Adipocyte (in vitro differentiated cells): ENCODE data around the gene NDST1.
A peak's percentile ranks its signal among the peaks of the same experiment; 100 is the strongest.

Source experiments
- DNase-seq: peaks from one replicate; pipeline ENCODE4 v3.0.0-alpha.2; 2015; ENCODE audit warnings: low read depth
- H3K27me3 ChIP-seq: replicated peaks from 2 replicates; pipeline ENCODE4 v1.7.0; 2013; ENCODE audit warnings: mild to moderate bottlenecking, low read length, moderate library complexity; ENCODE audit not compliant: control insufficient read depth, insufficient read depth
- H3K36me3 ChIP-seq: 2 replicates; pipeline ENCODE4 v1.7.0; 2013; ENCODE audit warnings: low read length, mild to moderate bottlenecking, moderate library complexity; ENCODE audit not compliant: control insufficient read depth, insufficient read depth, severe bottlenecking
- H3K4me1 ChIP-seq: 2 replicates; pipeline ENCODE4 v1.7.0; 2013; ENCODE audit warnings: mild to moderate bottlenecking, low read length, moderate library complexity; ENCODE audit not compliant: control insufficient read depth, insufficient read depth
- H3K4me3 ChIP-seq: 2 replicates; pipeline ENCODE4 v1.7.0; 2013; ENCODE audit warnings: mild to moderate bottlenecking, low read length, moderate library complexity
- H3K9ac ChIP-seq: 2 replicates; pipeline ENCODE4 v1.7.0; 2013; ENCODE audit warnings: mild to moderate bottlenecking, low read length, moderate library complexity
- H3K9me3 ChIP-seq: 2 replicates; pipeline ENCODE4 v1.7.0; 2013; ENCODE audit warnings: mild to moderate bottlenecking, low read length, moderate library complexity; ENCODE audit not compliant: control insufficient read depth

NDST1 gene

DNA sequence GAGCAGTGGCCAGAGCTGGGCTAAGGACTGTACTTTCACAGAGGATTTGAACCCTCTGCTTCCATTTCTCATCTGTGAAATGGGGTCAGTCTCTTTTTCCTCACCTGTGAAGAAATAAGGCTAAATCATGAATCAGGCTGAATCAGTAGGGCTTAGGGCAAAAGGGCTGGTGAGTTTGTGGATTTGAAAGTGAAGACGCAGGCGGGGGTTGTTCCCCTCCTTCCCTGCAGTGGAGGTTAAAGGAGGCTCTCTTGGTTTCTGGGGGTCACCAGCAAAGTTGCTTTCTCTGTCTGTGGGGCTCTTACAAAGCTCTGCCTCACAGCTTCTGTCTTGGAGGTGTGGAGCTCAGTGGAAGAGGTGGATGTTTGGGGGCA, 17.6 kb upstream of the NDST1 start:
- no peak for DNase-seq
- Histone ChIP-seq H3K36me3 (peaks cover 26% of the 10 kb centered on the region), H3K4me1 (peaks cover 55% of the 10 kb centered on the region), H3K27me3 (no peaks in the 10 kb centered on the region), H3K9me3 (no peaks in the 10 kb centered on the region), H3K4me3 (peak overlapping the region; percentile 68), H3K9ac (peak overlapping the region; percentile 84)

DNA sequence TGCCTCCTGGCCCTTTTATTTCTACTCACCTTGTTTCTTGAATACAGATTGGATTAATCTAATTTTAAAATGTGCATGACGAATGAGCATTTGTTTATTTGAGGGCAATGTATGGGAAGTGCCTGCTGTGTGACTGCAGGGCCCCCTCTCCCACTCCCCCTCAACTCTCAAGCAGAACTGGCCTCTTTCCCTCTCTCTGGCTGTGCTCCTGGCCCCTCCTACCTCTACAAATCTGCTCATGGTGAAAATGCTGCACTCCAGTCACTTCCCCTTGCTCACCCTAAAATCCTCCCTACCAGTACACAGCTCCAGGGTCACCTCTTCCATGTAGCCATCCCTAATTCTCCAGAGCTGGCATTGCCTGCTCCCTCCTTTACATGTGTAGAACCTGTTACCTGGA, 17.2 kb upstream of the NDST1 start:
- peak overlapping the region; percentile 68 for H3K4me3 ChIP-seq
- no peaks in the 10 kb centered on the region for H3K27me3 ChIP-seq
- H3K9me3 ChIP-seq: no peaks in the 10 kb centered on the region
- peaks cover 53% of the 10 kb centered on the region for H3K4me1 ChIP-seq
- peaks cover 29% of the 10 kb centered on the region for H3K36me3 ChIP-seq
- peak overlapping the region; percentile 84 for H3K9ac ChIP-seq
- no peak for DNase-seq

DNA sequence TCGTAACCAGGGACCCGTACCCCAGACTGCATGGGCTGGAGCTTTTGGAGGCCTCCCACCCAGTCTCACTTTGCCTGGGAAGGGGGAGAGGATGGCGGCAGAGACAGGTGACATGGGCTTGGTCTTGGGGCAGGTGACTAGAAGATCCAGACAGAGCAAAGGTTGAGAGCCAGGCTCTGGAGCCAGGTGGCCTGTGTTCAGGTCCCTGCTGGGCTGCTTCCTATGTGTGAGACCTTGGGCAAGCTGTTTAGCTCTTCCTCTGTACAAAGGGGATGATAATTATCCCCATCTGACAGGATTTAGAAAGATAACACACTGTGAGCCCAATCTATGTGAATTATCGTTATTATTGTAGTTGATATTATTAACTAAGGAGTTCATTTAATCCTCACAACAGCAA, 16.1 kb upstream of the NDST1 start:
- Histone ChIP-seq H3K4me1 (peaks cover 63% of the 10 kb centered on the region), H3K27me3 (no peaks in the 10 kb centered on the region), H3K9ac (peak overlapping the region; percentile 84), H3K9me3 (no peaks in the 10 kb centered on the region), H3K4me3 (peak overlapping the region; percentile 11), H3K36me3 (peaks cover 35% of the 10 kb centered on the region)
- no peak for DNase-seq

DNA sequence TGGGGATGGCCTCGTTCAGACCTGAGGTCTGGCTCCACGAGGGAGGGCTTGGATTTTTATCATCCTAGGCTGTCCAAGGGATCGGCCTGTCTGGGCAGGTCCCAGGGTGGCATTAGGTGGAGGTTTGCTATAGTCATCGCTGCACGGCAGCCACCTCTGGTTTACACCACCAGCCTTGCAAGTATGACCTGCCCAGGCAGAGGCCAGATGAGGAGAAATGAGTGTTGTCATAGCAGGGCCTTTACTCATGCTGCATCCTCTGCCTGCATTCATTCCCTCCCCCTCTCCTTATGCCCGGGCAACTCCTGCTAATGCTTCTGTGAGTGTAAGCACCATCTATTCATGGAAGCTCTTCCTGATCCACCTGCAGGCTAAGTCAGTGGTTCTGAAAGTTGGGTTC, 15.3 kb upstream of the NDST1 start:
- H3K27me3 ChIP-seq: no peaks in the 10 kb centered on the region
- H3K36me3 ChIP-seq: peaks cover 35% of the 10 kb centered on the region
- H3K4me3 ChIP-seq: no peak overlapping the region
- H3K9ac ChIP-seq: peak overlapping the region; percentile 84
- peaks cover 68% of the 10 kb centered on the region for H3K4me1 ChIP-seq
- peak; percentile 70 for DNase-seq
- H3K9me3 ChIP-seq: no peaks in the 10 kb centered on the region

DNA sequence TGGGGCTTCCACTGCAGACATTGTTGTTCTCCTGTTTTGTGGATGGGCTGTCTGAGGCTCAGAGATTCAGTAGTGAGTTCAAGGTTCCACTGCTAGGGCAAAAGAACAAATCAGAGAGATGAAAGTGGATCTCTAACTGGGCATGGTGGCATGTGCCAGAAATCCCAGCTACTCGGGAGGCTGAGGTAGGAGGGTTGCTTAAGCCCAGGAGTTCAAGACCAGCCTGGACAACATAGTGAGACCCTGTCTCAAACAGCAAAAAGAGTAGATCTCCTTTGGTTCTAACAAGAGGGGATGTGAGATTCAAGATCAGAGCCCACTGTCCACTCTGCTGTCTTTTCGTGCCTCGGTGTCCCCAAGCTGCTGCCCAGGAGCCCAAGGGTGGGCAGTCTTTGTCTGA, 11.8 kb upstream of the NDST1 start:
- Histone ChIP-seq H3K4me1 (peaks cover 71% of the 10 kb centered on the region), H3K36me3 (peaks cover 28% of the 10 kb centered on the region)
- no peak for DNase-seq

GRCh38 chr5:150496534-150496933, 11.4 kb upstream of the NDST1 start:
- Histone ChIP-seq H3K9ac (peak overlapping the region; percentile 26), H3K36me3 (peaks cover 30% of the 10 kb centered on the region), H3K9me3 (no peaks in the 10 kb centered on the region), H3K27me3 (no peaks in the 10 kb centered on the region), H3K4me1 (peaks cover 70% of the 10 kb centered on the region), H3K4me3 (no peak overlapping the region)
- no peak for DNase-seq

More for the DNA sequence above, 11.8 kb upstream of the NDST1 start:
- Histone ChIP-seq H3K9ac (peak overlapping the region; percentile 26), H3K27me3 (no peaks in the 10 kb centered on the region), H3K4me3 (no peak overlapping the region), H3K9me3 (no peaks in the 10 kb centered on the region)

- H3K9me3 ChIP-seq: no peaks in the 10 kb centered on the region
- H3K27me3 ChIP-seq: no peaks in the 10 kb centered on the region
- H3K4me3 ChIP-seq: peak overlapping the region; percentile 55
- peak overlapping the region; percentile 70 for H3K9ac ChIP-seq
- peaks cover 70% of the 10 kb centered on the region for H3K4me1 ChIP-seq
- DNase-seq: peak; percentile 97
- peaks cover 23% of the 10 kb centered on the region for H3K36me3 ChIP-seq
Observed at GRCh38 chr5:150497274-150497988, 10.5 kb upstream of the NDST1 start.

GRCh38 chr5:150497989-150498317, 10.0 kb upstream of the NDST1 start:
- no peaks in the 10 kb centered on the region for H3K27me3 ChIP-seq
- H3K4me1 ChIP-seq: peaks cover 70% of the 10 kb centered on the region
- H3K36me3 ChIP-seq: peaks cover 23% of the 10 kb centered on the region
- peak overlapping the region; percentile 55 for H3K4me3 ChIP-seq
- no peaks in the 10 kb centered on the region for H3K9me3 ChIP-seq
- H3K9ac ChIP-seq: peak overlapping the region; percentile 70
- DNase-seq: no peak

GRCh38 chr5:150498501-150498900, 9.4 kb upstream of the NDST1 start:
- DNase-seq: no peak
- H3K27me3 ChIP-seq: no peaks in the 10 kb centered on the region
- no peaks in the 10 kb centered on the region for H3K9me3 ChIP-seq
- H3K4me1 ChIP-seq: peaks cover 74% of the 10 kb centered on the region
- peaks cover 21% of the 10 kb centered on the region for H3K36me3 ChIP-seq
- peak overlapping the region; percentile 70 for H3K9ac ChIP-seq
- H3K4me3 ChIP-seq: peak overlapping the region; percentile 55

DNA sequence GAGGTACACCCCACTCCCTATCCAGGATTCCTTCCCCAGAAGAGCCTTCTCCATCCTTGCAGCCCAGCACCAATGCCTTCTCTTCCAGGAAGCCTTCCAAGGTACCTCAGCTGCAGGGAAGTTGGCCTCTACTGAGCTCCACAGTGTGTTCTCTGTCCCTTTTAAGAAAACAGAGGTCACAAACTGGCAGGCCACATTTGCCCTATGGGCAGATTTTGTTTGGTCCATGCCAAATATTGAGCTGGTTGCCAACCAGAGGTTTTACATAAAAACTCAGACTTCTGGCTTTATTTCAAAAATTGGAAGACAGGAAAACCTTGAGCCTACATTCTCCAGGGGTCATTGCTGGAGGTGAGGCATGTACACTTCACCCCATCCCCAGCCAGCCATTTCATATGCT, 9.0 kb upstream of the NDST1 start:
- H3K9me3 ChIP-seq: no peaks in the 10 kb centered on the region
- H3K9ac ChIP-seq: peak overlapping the region; percentile 70
- H3K36me3 ChIP-seq: peaks cover 19% of the 10 kb centered on the region
- H3K27me3 ChIP-seq: no peaks in the 10 kb centered on the region
- peaks cover 78% of the 10 kb centered on the region for H3K4me1 ChIP-seq
- peak overlapping the region; percentile 55 for H3K4me3 ChIP-seq
- no peak for DNase-seq

- DNase-seq: no peak
- no peaks in the 10 kb centered on the region for H3K9me3 ChIP-seq
Observed at GRCh38 chr5:150499437-150499956, 8.4 kb upstream of the NDST1 start.

More at GRCh38 chr5:150499437-150499956, 8.4 kb upstream of the NDST1 start:
- Histone ChIP-seq H3K4me1 (peaks cover 83% of the 10 kb centered on the region), H3K4me3 (no peak overlapping the region), H3K9ac (peak overlapping the region; percentile 30), H3K36me3 (peaks cover 19% of the 10 kb centered on the region), H3K27me3 (no peaks in the 10 kb centered on the region)
